A673 (cell line): ENCODE measurements around the gene DHODH. TPM values are rescaled to one million over a fixed set of nuclear protein-coding genes. Genes with fewer than 3 reads are reported as not detected.

Experiments
- BruUV-seq: library from RNA; stranded (reverse); fragments of 400-500 nt; replicated peaks from 2 replicates; lab custom pipeline; 2021; lab: Mats Ljungman, UMichigan
- CTCF ChIA-PET: fragments of 300-600 bp; sonication (Branson Sonifier 250); formaldehyde crosslinking; loops from one replicate; lab custom pipeline; 2022; ENCODE audit warnings: antibody characterized with exemption; lab: Charles Lee
- POLR2A ChIA-PET: fragments of 300-600 bp; sonication (Branson Sonifier 250); formaldehyde crosslinking; loops from one replicate; lab custom pipeline; 2022; ENCODE audit warnings: antibody characterized with exemption; ENCODE audit not compliant: low non-redundant PET; lab: Charles Lee
- DNase-seq: peaks from one replicate; pipeline ENCODE4 v3.0.0-alpha.2; 2015; ENCODE audit warnings: low spot score
- H3K27ac ChIP-seq: fragments of 200-600 bp; sonication (generic); 2 replicates; pipeline ENCODE4 v1.5.1; 2016; ENCODE audit warnings: mixed run types, low read depth, mild to moderate bottlenecking, mixed read lengths, antibody characterized with exemption, low read length; ENCODE audit not compliant: poor library complexity, severe bottlenecking
- H3K27me3 ChIP-seq: fragments of 200-600 bp; sonication (generic); replicated peaks from 2 replicates; pipeline ENCODE4 v1.6.1; 2017; ENCODE audit warnings: mixed run types, low read depth, mild to moderate bottlenecking, mixed read lengths, antibody characterized with exemption, low read length; ENCODE audit not compliant: insufficient read depth, poor library complexity
- H3K36me3 ChIP-seq: fragments of 200-600 bp; sonication (generic); 2 replicates; pipeline ENCODE4 v1.6.1; 2016; ENCODE audit warnings: mixed run types, mild to moderate bottlenecking, mixed read lengths, antibody characterized with exemption, low read length; ENCODE audit not compliant: insufficient read depth, poor library complexity, severe bottlenecking
- H3K4me1 ChIP-seq: fragments of 200-600 bp; sonication (generic); 2 replicates; pipeline ENCODE4 v1.6.1; 2017; ENCODE audit warnings: mixed run types, mild to moderate bottlenecking, mixed read lengths, antibody characterized with exemption, low read length; ENCODE audit not compliant: insufficient read depth, poor library complexity, severe bottlenecking
- H3K4me3 ChIP-seq: fragments of 200-600 bp; sonication (generic); 2 replicates; pipeline ENCODE4 v1.5.1; 2016; ENCODE audit warnings: low read depth, mixed run types, mild to moderate bottlenecking, mixed read lengths, low read length; ENCODE audit not compliant: poor library complexity, severe bottlenecking
- H3K9me3 ChIP-seq: fragments of 200-600 bp; sonication (generic); 2 replicates; pipeline ENCODE4 v1.6.1; 2016; ENCODE audit warnings: mixed run types, low read depth, mild to moderate bottlenecking, mixed read lengths, antibody characterized with exemption, low read length; ENCODE audit not compliant: poor library complexity, severe bottlenecking
- EZH2 ChIP-seq: fragments of 200-600 bp; sonication (generic); IDR thresholded peaks from 2 replicates; pipeline ENCODE4 v1.6.1; 2017; ENCODE audit warnings: borderline replicate concordance, low read depth, mild to moderate bottlenecking, mixed read lengths, antibody characterized with exemption, low read length; ENCODE audit not compliant: poor library complexity, severe bottlenecking
- intact Hi-C: fragments of 100-400 bp; cut with micrococcal nuclease; formaldehyde crosslinking; loops from one replicate; pipeline ENCODE4 v1.10.0; 2022; ENCODE audit not compliant: unreplicated experiment
- total RNA-seq: library from RNA; stranded (reverse); gene quantifications from 2 replicates; pipeline ENCODE4 v1.2.3, GENCODE V29; 2021
- TF ChIP-seq, protein P1 (sequence below): fragments of 300-800, 200-600 bp; sonication (generic); conservative IDR thresholded peaks from 2 replicates; pipeline ENCODE4 v1.5.1; 2017; ENCODE audit warnings: low read depth, mild to moderate bottlenecking, antibody characterized with exemption, low read length, moderate library complexity, mixed read lengths

The DHODH gene
- total RNA-seq, 1 experiment from 2014 or later: 12.8 TPM

DNA sequence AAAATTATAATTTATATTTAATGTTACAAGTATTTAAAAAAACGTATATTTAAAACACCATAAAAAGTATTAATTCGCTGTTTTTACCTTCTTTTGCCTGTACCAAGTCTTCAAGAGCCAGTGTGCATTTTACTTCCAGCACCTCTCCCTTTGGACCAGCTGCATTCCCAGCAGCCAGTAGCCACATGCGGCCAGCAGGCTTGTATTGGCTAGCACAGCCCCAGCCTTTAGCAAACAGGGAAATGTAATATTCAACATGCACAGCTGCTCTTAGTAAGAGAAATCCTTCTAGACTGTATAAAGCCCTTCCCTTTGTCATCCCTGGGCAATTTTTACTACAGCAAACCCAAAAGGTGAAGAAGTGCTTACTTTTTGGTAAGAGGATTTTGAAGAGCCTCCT is 6.6 kb downstream of the DHODH start:
- Histone ChIP-seq H3K9me3 (no peaks in the 10 kb centered on the region), H3K27me3 (no peaks in the 10 kb centered on the region), H3K4me3 (no peak overlapping the region), H3K27ac (no peak overlapping the region), H3K4me1 (peaks cover 14% of the 10 kb centered on the region), H3K36me3 (no peaks in the 10 kb centered on the region)
- TF ChIP-seq, protein P1, sequence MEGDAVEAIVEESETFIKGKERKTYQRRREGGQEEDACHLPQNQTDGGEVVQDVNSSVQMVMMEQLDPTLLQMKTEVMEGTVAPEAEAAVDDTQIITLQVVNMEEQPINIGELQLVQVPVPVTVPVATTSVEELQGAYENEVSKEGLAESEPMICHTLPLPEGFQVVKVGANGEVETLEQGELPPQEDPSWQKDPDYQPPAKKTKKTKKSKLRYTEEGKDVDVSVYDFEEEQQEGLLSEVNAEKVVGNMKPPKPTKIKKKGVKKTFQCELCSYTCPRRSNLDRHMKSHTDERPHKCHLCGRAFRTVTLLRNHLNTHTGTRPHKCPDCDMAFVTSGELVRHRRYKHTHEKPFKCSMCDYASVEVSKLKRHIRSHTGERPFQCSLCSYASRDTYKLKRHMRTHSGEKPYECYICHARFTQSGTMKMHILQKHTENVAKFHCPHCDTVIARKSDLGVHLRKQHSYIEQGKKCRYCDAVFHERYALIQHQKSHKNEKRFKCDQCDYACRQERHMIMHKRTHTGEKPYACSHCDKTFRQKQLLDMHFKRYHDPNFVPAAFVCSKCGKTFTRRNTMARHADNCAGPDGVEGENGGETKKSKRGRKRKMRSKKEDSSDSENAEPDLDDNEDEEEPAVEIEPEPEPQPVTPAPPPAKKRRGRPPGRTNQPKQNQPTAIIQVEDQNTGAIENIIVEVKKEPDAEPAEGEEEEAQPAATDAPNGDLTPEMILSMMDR: no peak
- TF ChIP-seq EZH2: no peak
- intact Hi-C loops: no loop called here
- no peak for DNase-seq
- ChIA-PET POLR2A (no interaction called here), CTCF (no interaction called here)
- BruUV-seq: no TSS peak

DNA sequence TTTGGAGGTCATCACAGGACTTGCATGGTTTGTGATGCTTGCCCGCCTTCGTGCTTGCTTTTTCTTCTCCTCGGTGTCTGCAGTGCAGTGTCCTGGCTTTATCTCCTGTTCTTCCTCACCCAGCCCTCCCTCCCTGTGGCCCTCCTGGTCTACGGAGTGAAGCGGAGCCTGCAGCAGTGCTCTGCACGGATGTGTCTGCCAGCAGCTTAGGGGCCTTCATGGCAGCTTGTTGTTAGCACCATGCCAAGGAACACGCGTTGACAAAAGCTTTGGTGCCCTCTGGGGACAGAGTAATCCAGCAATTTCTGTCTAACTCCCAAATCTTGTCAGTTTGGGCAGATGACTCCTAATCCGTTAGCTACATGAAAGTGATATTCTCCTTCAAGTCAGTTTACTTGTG is 9.9 kb downstream of the DHODH start:
- CTCF ChIA-PET: no interaction called here

DNA sequence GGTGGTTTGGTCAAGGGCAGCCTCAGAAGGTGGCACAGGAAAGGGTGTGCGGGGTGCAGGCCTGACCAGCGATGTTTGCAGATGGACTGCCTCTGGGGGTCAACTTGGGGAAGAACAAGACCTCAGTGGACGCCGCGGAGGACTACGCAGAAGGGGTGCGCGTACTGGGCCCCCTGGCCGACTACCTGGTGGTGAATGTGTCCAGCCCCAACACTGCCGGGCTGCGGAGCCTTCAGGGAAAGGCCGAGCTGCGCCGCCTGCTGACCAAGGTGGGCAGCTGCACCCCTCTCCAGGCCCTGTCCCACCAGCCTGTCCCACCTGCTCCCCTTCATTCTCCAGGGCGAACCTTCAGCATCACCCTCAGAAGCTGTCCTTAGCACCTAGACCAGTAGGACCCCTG is 12.5 kb downstream of the DHODH start:
- ChIA-PET CTCF (no interaction called here), POLR2A (no interaction called here)
- TF ChIP-seq EZH2: no peak
- TF ChIP-seq, protein P1: no peak; the same call in 1 of the 2 replicates
- peaks cover 4% of the 10 kb centered on the region for H3K36me3 ChIP-seq
- H3K4me1 ChIP-seq: no peaks in the 10 kb centered on the region
- no peak for DNase-seq
- H3K9me3 ChIP-seq: no peaks in the 10 kb centered on the region
- intact Hi-C loops: no loop called here
- BruUV-seq: no TSS peak
- H3K4me3 ChIP-seq: no peak overlapping the region
- H3K27me3 ChIP-seq: no peaks in the 10 kb centered on the region
- H3K27ac ChIP-seq: no peak overlapping the region

More for the DNA sequence above, 9.9 kb downstream of the DHODH start:
- Histone ChIP-seq H3K4me1 (peaks cover 9% of the 10 kb centered on the region), H3K27ac (no peak overlapping the region), H3K4me3 (no peak overlapping the region), H3K9me3 (no peaks in the 10 kb centered on the region), H3K27me3 (no peaks in the 10 kb centered on the region), H3K36me3 (no peaks in the 10 kb centered on the region)
- TF ChIP-seq, protein P1: no peak
- no peak for TF ChIP-seq EZH2
- no peak for DNase-seq
- intact Hi-C loops: no loop called here
- POLR2A ChIA-PET: no interaction called here
- BruUV-seq: no TSS peak
